Nephron (organoid): Measurements from ENCODE around the gene GLB1L2.

Experiments
- H3K27ac Mint-ChIP-seq, 3 experiments: 2 replicates each; pipeline ENCODE4 v1.8.0; 2020; ENCODE audit warnings: mixed read lengths in 3 of 3, mild to moderate bottlenecking in 2 of 3, moderate library complexity in 1 of 3
- H3K27me3 Mint-ChIP-seq: 2 replicates; pipeline ENCODE4 v1.8.0; 2021; ENCODE audit warnings: low read depth, mild to moderate bottlenecking, moderate library complexity, mixed read lengths
- H3K36me3 Mint-ChIP-seq: 2 replicates; pipeline ENCODE4 v1.8.0; 2020; ENCODE audit warnings: low read depth, mixed read lengths
- H3K4me1 Mint-ChIP-seq: 2 replicates; pipeline ENCODE4 v1.8.0; 2020; ENCODE audit warnings: mixed read lengths
- H3K4me3 Mint-ChIP-seq, 3 experiments: 2 replicates each; pipeline ENCODE4 v1.8.0; 2020; ENCODE audit warnings: mild to moderate bottlenecking in 3 of 3, mixed read lengths in 3 of 3, moderate library complexity in 2 of 3
- H3K9me3 Mint-ChIP-seq: 2 replicates; pipeline ENCODE4 v1.8.0; 2020; ENCODE audit warnings: mixed read lengths
- CTCF ChIP-seq, 3 experiments: fragments of 200-600 bp; sonication (generic); IDR thresholded peaks; one replicate each; pipeline ENCODE4 v1.5.0; 2021; ENCODE audit warnings: antibody characterized with exemption in 3 of 3; ENCODE audit not compliant: unreplicated experiment in 3 of 3

The GLB1L2 gene

GRCh38 chr11:134394311-134394710, 62.5 kb downstream of the GLB1L2 start:
- no peak for TF ChIP-seq CTCF (IDR thresholded peaks at IDR 0.05; ENCODE audit: unreplicated experiment in 3 of 3)
- no peaks in the 10 kb centered on the region for H3K4me1 Mint-ChIP-seq

GRCh38 chr11:134395002-134395401, 63.2 kb downstream of the GLB1L2 start:
- no peaks in the 10 kb centered on the region for H3K9me3 Mint-ChIP-seq
- H3K4me3 Mint-ChIP-seq, result no peak overlapping the region
- H3K27ac Mint-ChIP-seq, result no peak overlapping the region
- no peaks in the 10 kb centered on the region for H3K36me3 Mint-ChIP-seq
- H3K27me3 Mint-ChIP-seq, result peaks cover 18% of the 10 kb centered on the region
- H3K4me1 Mint-ChIP-seq, result no peaks in the 10 kb centered on the region
- TF ChIP-seq CTCF (IDR thresholded peaks at IDR 0.05; ENCODE audit: unreplicated experiment in 3 of 3), result no peak

More at GRCh38 chr11:134394311-134394710, 62.5 kb downstream of the GLB1L2 start:
- Mint-ChIP-seq H3K4me3 (no peak overlapping the region), H3K36me3 (no peaks in the 10 kb centered on the region), H3K9me3 (no peaks in the 10 kb centered on the region), H3K27me3 (peaks cover 17% of the 10 kb centered on the region), H3K27ac (no peak overlapping the region)

GRCh38 chr11:134397304-134398078, 65.7 kb downstream of the GLB1L2 start:
- Mint-ChIP-seq H3K4me3 (no peak overlapping the region), H3K9me3 (peaks cover 3% of the 10 kb centered on the region), H3K36me3 (no peaks in the 10 kb centered on the region), H3K27me3 (peaks cover 29% of the 10 kb centered on the region), H3K4me1 (no peaks in the 10 kb centered on the region), H3K27ac (no peak overlapping the region)
- no peak for TF ChIP-seq CTCF (IDR thresholded peaks at IDR 0.05; ENCODE audit: unreplicated experiment in 3 of 3)

GRCh38 chr11:134398079-134398444, 66.3 kb downstream of the GLB1L2 start:
- Mint-ChIP-seq H3K4me3 (no peak overlapping the region), H3K36me3 (no peaks in the 10 kb centered on the region), H3K27ac (no peak overlapping the region), H3K9me3 (peaks cover 3% of the 10 kb centered on the region), H3K27me3 (peaks cover 33% of the 10 kb centered on the region), H3K4me1 (no peaks in the 10 kb centered on the region)
- TF ChIP-seq CTCF (IDR thresholded peaks at IDR 0.05; ENCODE audit: unreplicated experiment in 3 of 3), result no peak

- Mint-ChIP-seq H3K36me3 (no peaks in the 10 kb centered on the region), H3K4me3 (no peak overlapping the region), H3K27ac (no peak overlapping the region), H3K27me3 (peaks cover 33% of the 10 kb centered on the region), H3K9me3 (peaks cover 3% of the 10 kb centered on the region), H3K4me1 (no peaks in the 10 kb centered on the region)
- no peak for TF ChIP-seq CTCF (IDR thresholded peaks at IDR 0.05; ENCODE audit: unreplicated experiment in 3 of 3)
Measured at GRCh38 chr11:134398644-134399292, 67.0 kb downstream of the GLB1L2 start.

GRCh38 chr11:134399293-134399654, 67.5 kb downstream of the GLB1L2 start:
- TF ChIP-seq CTCF (IDR thresholded peaks at IDR 0.05; ENCODE audit: unreplicated experiment in 3 of 3), result no peak
- no peak overlapping the region for H3K27ac Mint-ChIP-seq

More at GRCh38 chr11:134399293-134399654, 67.5 kb downstream of the GLB1L2 start:
- Mint-ChIP-seq H3K4me1 (no peaks in the 10 kb centered on the region), H3K36me3 (no peaks in the 10 kb centered on the region), H3K9me3 (peaks cover 3% of the 10 kb centered on the region), H3K27me3 (peaks cover 37% of the 10 kb centered on the region), H3K4me3 (no peak overlapping the region)
